ENCODE data around the gene EPHA4. TPM values are rescaled to one million over a fixed set of nuclear protein-coding genes. Genes with fewer than 3 reads are reported as not detected.
A peak's percentile ranks its signal among the peaks of the same experiment; 100 is the strongest.

The EPHA4 gene
- total and polyA plus RNA-seq, 8 donors = 0.56 to 28.1 (median 5.8) TPM; not detected in 1

DNA sequence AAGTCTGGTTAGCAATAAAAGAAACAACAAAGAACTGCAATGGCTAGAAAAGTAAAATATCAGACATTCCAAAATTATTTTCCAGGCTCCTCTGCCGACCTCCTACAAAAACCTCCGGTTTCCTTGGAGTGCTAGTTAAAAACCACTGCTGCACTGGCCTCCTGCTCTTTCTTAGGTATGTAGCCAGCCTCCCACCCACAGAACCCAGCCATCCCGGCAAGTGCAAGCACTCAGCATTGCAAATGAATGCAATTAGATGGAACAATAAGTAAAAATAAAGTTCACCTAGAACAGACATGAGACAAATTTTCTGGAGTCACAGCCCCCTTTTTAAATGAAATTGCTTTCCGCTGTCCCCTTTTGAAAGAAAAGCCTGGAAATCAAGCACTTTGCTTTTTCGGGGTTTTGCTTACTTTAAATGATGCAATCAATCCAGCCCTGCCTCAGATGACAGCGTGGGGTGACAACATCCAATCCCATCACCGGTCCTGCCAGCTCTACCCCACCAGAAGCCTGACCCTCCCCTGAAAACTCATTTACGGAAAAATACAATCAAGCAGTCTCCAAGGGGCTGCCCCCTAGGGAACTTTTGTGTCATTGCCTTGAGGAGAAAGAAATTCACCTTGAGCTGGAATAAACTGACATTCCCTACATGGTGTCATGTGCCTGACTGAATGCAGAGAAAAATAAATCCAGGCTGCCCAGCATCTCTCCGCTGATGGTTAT, 199.8 kb downstream of the EPHA4 start:
- Histone ChIP-seq H3K27ac (no peak overlapping the region), H3K27me3 (peaks cover 0 to 9% (median 0%) of the 10 kb centered on the region in 3 donors), H3K4me1 (no peaks in the 10 kb centered on the region), H3K9me3 (no peaks in the 10 kb centered on the region), H3K36me3 (no peaks in the 10 kb centered on the region), H3K4me3 (no peak overlapping the region)
- WGBS, 5 donors = 55 to 67% (median 59%) methylated on average over 9 of the region's 9 CpGs
- DNase-seq = no peak
- TF ChIP-seq POLR2AphosphoS5 (IDR thresholded peaks at IDR 0.05) (no peak), EP300 (IDR thresholded peaks at IDR 0.05) (no peak), POLR2A (IDR thresholded peaks at IDR 0.05) (no peak)
- TF ChIP-seq, protein P1, sequence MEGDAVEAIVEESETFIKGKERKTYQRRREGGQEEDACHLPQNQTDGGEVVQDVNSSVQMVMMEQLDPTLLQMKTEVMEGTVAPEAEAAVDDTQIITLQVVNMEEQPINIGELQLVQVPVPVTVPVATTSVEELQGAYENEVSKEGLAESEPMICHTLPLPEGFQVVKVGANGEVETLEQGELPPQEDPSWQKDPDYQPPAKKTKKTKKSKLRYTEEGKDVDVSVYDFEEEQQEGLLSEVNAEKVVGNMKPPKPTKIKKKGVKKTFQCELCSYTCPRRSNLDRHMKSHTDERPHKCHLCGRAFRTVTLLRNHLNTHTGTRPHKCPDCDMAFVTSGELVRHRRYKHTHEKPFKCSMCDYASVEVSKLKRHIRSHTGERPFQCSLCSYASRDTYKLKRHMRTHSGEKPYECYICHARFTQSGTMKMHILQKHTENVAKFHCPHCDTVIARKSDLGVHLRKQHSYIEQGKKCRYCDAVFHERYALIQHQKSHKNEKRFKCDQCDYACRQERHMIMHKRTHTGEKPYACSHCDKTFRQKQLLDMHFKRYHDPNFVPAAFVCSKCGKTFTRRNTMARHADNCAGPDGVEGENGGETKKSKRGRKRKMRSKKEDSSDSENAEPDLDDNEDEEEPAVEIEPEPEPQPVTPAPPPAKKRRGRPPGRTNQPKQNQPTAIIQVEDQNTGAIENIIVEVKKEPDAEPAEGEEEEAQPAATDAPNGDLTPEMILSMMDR (IDR thresholded peaks at IDR 0.05) = no peak
- intact Hi-C loops (cut with DNase I; ENCODE audit: low total_unique reads) = no loop called here

DNA sequence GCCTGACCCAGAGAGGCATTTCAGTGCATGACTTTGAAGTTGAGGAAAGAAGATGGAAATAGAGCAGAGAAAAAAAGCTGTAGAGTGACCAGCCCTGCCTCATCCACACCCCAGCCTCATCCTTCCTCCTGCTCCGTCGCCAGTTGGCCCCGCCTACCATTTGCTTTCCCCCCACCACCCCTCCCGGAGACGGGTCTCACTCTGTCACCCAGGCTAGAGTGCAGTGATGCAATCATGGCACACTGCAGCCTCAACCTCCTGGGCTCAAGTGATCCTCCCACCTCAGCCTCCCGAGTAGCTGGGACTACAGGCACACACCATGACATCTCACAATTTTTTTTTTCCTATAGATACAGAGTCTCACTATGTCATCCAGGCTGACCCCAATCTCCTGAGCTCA, 200.8 kb downstream of the EPHA4 start:
- H3K36me3 ChIP-seq = no peaks in the 10 kb centered on the region
- peaks cover 0 to 9% (median 0%) of the 10 kb centered on the region in 3 donors for H3K27me3 ChIP-seq
- no peak for DNase-seq
- TF ChIP-seq POLR2AphosphoS5 (IDR thresholded peaks at IDR 0.05) (no peak), POLR2A (IDR thresholded peaks at IDR 0.05) (no peak), EP300 (IDR thresholded peaks at IDR 0.05) (no peak)
- TF ChIP-seq, protein P1 (IDR thresholded peaks at IDR 0.05) = no peak
- H3K4me3 ChIP-seq = no peak overlapping the region
- intact Hi-C loops (cut with DNase I; ENCODE audit: low total_unique reads) = no loop called here
- H3K9me3 ChIP-seq = no peaks in the 10 kb centered on the region
- H3K4me1 ChIP-seq = no peaks in the 10 kb centered on the region
- no peak overlapping the region for H3K27ac ChIP-seq
- 77 to 90% (median 86%) methylated on average over 6 of the region's 6 CpGs for WGBS, 5 donors

DNA sequence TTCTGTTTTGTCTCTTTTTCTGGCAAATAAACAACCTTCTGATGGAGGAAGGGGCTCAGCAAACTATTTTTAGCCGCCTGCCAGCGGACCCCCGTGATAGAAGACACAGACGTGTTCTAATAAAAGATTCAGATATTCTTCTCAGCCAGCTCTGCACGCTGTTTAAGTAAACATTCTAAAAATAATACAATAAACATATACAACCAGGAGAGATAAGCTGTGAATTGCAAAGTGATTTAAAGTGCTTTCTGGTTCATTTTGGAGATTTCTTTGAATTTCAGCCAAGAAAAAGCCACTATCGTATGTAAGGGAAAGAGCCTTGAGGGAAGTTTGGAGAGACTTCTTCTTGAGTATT, 201.3 kb downstream of the EPHA4 start:
- Histone ChIP-seq H3K9me3 (no peaks in the 10 kb centered on the region), H3K27ac (no peak overlapping the region), H3K4me1 (no peaks in the 10 kb centered on the region), H3K4me3 (no peak overlapping the region), H3K36me3 (no peaks in the 10 kb centered on the region), H3K27me3 (peaks cover 0 to 9% (median 0%) of the 10 kb centered on the region in 3 donors)
- peak in 1 of 2 donors; percentile 18 for DNase-seq
- intact Hi-C loops (cut with DNase I; ENCODE audit: low total_unique reads) = no loop called here
- WGBS, 5 donors = 36 to 53% (median 42%) methylated on average over 6 of the region's 6 CpGs
- TF ChIP-seq, protein P1 (IDR thresholded peaks at IDR 0.05) = no peak
- TF ChIP-seq EP300 (IDR thresholded peaks at IDR 0.05) = no peak
- TF ChIP-seq POLR2A (IDR thresholded peaks at IDR 0.05) = no peak
- no peak for TF ChIP-seq POLR2AphosphoS5 (IDR thresholded peaks at IDR 0.05)

DNA sequence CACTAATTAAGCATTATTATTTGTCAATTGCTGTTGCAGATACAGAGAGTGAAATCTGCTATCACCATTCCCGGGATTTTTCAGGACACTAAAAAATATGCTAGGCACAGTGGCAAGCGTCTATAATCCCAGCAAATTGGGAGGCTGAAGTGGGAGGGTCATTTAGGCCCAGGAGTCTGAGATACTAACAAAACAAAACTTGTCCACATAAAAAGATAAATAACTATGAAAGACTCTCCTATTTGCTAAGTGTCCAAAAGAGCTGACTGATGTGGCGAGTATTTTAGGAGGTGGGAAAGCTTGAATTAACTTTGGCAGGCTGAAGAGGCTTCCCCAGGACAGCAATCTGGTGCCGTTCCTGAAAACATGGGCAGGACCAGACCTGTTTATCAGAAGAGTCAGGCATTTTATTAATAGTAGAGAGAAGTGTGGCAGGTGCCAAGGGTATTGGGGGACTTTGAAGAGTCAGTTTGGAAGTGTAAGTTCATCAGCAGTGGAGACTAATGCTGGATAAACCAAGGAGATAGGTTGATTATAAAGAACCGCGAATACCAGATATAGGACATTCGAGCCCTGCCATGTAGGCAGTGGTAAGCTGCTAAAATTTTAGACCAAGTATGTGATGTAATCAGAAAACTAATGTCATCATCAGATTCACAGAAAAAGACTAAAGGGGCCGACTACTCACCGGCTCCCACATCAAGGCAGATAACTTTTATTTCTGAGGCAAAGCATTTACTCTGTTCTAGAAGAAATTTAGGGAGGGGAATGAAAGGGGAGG, 201.8 kb downstream of the EPHA4 start:
- Histone ChIP-seq H3K4me1 (no peaks in the 10 kb centered on the region), H3K4me3 (no peak overlapping the region), H3K36me3 (no peaks in the 10 kb centered on the region), H3K9me3 (no peaks in the 10 kb centered on the region), H3K27ac (no peak overlapping the region), H3K27me3 (peaks cover 0 to 9% (median 0%) of the 10 kb centered on the region in 3 donors)
- intact Hi-C loops (cut with DNase I; ENCODE audit: low total_unique reads) = no loop called here
- DNase-seq = no peak
- TF ChIP-seq EP300 (IDR thresholded peaks at IDR 0.05) (no peak), POLR2AphosphoS5 (IDR thresholded peaks at IDR 0.05) (no peak), POLR2A (IDR thresholded peaks at IDR 0.05) (no peak)
- TF ChIP-seq, protein P1 (IDR thresholded peaks at IDR 0.05) = no peak
- WGBS, 5 donors = 68 to 75% (median 70%) methylated on average over 9 of the region's 9 CpGs

Data from stomach (tissue), 9 donors.